HG03045 (cell line): ENCODE data around the gene OPRL1.

Experiments used
- ATAC-seq: cut with Tn5 transposase; IDR thresholded peaks from one replicate; pipeline ENCODE4 v1.9.1; 2021; ENCODE audit warnings: mild to moderate bottlenecking, moderate library complexity; ENCODE audit not compliant: unreplicated experiment

Gene OPRL1

GRCh38 chr20:64139199-64140060 lies 59.5 kb downstream of the OPRL1 start:
- no peak for ATAC-seq

- ATAC-seq: no peak
Observed at GRCh38 chr20:64140061-64140931, 60.4 kb downstream of the OPRL1 start.

GRCh38 chr20:64140956-64141355 lies 61.1 kb downstream of the OPRL1 start:
- ATAC-seq: no peak

- ATAC-seq: no peak
Observed at GRCh38 chr20:64142590-64142989, 62.7 kb downstream of the OPRL1 start.

GRCh38 chr20:64143018-64143801 lies 63.3 kb downstream of the OPRL1 start:
- no peak for ATAC-seq

GRCh38 chr20:64144144-64144912 lies 64.4 kb downstream of the OPRL1 start:
- ATAC-seq: no peak

GRCh38 chr20:64145458-64146300 lies 65.8 kb downstream of the OPRL1 start:
- ATAC-seq: no peak

- ATAC-seq: no peak
Observed at GRCh38 chr20:64146301-64146935, 66.5 kb downstream of the OPRL1 start.

GRCh38 chr20:64146936-64147477 lies 67.1 kb downstream of the OPRL1 start:
- no peak for ATAC-seq

- ATAC-seq: no peak
Observed at GRCh38 chr20:64148581-64148980, 68.7 kb downstream of the OPRL1 start.

- ATAC-seq: no peak
Observed at GRCh38 chr20:64149141-64149540, 69.3 kb downstream of the OPRL1 start.

GRCh38 chr20:64149809-64150560 lies 70.1 kb downstream of the OPRL1 start:
- ATAC-seq: no peak
